Sigmoid colon (tissue), 7 donors: ENCODE measurements around the gene MCC. TPM values are rescaled to one million over a fixed set of nuclear protein-coding genes. Genes with fewer than 3 reads are reported as not detected.

ENCODE experiments used
- DNase-seq: peaks from one replicate; pipeline ENCODE4 v3.0.0-alpha.2; 2019
- H3K27ac ChIP-seq, 4 donors: fragments of 200-600 bp; sonication (generic); one replicate each; pipeline ENCODE4 v1.5.1; 2016 to 2019; ENCODE audit warnings: mild to moderate bottlenecking in 1 of 4
- H3K27me3 ChIP-seq, 3 donors: fragments of 200-600 bp; sonication (generic); one replicate each; pipeline ENCODE4 v1.5.1; 2019; ENCODE audit warnings: mild to moderate bottlenecking in 1 of 3
- H3K36me3 ChIP-seq, 4 donors: fragments of 200-600 bp; sonication (generic); one replicate each; pipeline ENCODE4 v1.5.1; 2016 to 2019
- H3K4me1 ChIP-seq, 4 donors: fragments of 200-600 bp; sonication (generic); one replicate each; pipeline ENCODE4 v1.5.1; 2017 to 2019
- H3K4me3 ChIP-seq, 4 donors: fragments of 200-600 bp; sonication (generic); one replicate each; pipeline ENCODE4 v1.5.1; 2017 to 2019; ENCODE audit warnings: mild to moderate bottlenecking in 2 of 4, moderate library complexity in 1 of 4
- H3K9me3 ChIP-seq, 4 donors: fragments of 200-600 bp in 3 of 4; sonication (generic) in 3 of 4; one replicate each; pipeline versions ENCODE4 v1.5.1 to v1.6.1; 2013 to 2019
- CTCF ChIP-seq, 4 experiments: fragments of 450-650 bp in 3 of 4; fragments of 200-600 bp in 1 of 4; IDR thresholded peaks; one replicate each; pipeline ENCODE4 v1.5.1; 2016 to 2019; ENCODE audit warnings: antibody characterized with exemption in 4 of 4, mild to moderate bottlenecking in 3 of 4, moderate library complexity in 2 of 4
- EP300 ChIP-seq, 4 donors: sonication (generic); formaldehyde crosslinking; IDR thresholded peaks; one replicate each; pipeline ENCODE4 v1.6.1; 2017; ENCODE audit warnings: antibody characterized with exemption in 4 of 4
- POLR2A ChIP-seq, 2 donors: fragments of 450-650 bp; IDR thresholded peaks; one replicate each; pipeline ENCODE4 v1.6.1; 2016; ENCODE audit warnings: antibody characterized with exemption in 2 of 2, mild to moderate bottlenecking in 2 of 2, moderate library complexity in 2 of 2
- POLR2AphosphoS5 ChIP-seq, 4 donors: sonication (generic); formaldehyde crosslinking; IDR thresholded peaks; one replicate each; pipeline ENCODE4 v1.6.1; 2017; ENCODE audit warnings: antibody characterized with exemption in 4 of 4
- WGBS, 2 donors: extraction: QIAGEN DNeasy Blood & Tissue Kit; methylation state at CpG; one replicate each; pipeline ENCODE4 v1.1.7; 2013; 5-methylcytosine and 5-hydroxymethylcytosine counted together
- intact Hi-C: fragments of 100-400 bp; cut with DNase I; formaldehyde crosslinking; loops from one replicate; pipeline ENCODE4 v1.15.1; 2023
- polyA plus RNA-seq, 3 donors: library from polyadenylated mRNA; stranded (reverse); fragments of 200-250 nt; gene quantifications; one replicate each; pipeline ENCODE4 v1.2.3, GENCODE V29; 2013
- total RNA-seq, 4 donors: library from RNA; depleted of rRNA; stranded (reverse); fragments of >200 nt; gene quantifications; one replicate each; pipeline ENCODE4 v1.1.0, GENCODE V29; 2016
- donor health status: healthy with polysubstance abuse.
- donor health status: Bipolar disorder and iron deficiency.
- donor health status: healthy.

MCC gene
- total and polyA plus RNA-seq, 7 donors, result 0.69 to 14.0 (median 9.1) TPM

GRCh38 chr5:113047234-113047633 is 441.0 kb downstream of the MCC start:
- intact Hi-C loops, result no loop called here
- Histone ChIP-seq H3K4me3 (no peak overlapping the region), H3K27me3 (no peaks in the 10 kb centered on the region), H3K27ac (no peak overlapping the region), H3K36me3 (peaks cover 0 to 4% (median 0%) of the 10 kb centered on the region in 4 donors), H3K4me1 (peaks cover 0 to 6% (median 3%) of the 10 kb centered on the region in 4 donors), H3K9me3 (no peaks in the 10 kb centered on the region)
- WGBS, 2 donors, result 67 to 76% methylated on average over 2 of the region's 2 CpGs
- DNase-seq, result no peak
- no peak for TF ChIP-seq CTCF (IDR thresholded peaks at IDR 0.05)

GRCh38 chr5:113044776-113045465 is 443.3 kb downstream of the MCC start:
- peaks cover 0 to 4% (median 0%) of the 10 kb centered on the region in 4 donors for H3K36me3 ChIP-seq
- WGBS, 2 donors, result 94% methylated on average over 11 of the region's 11 CpGs
- no peaks in the 10 kb centered on the region for H3K9me3 ChIP-seq
- H3K4me3 ChIP-seq, result no peak overlapping the region
- no peak for DNase-seq
- TF ChIP-seq POLR2AphosphoS5 (IDR thresholded peaks at IDR 0.05) (no peak), POLR2A (IDR thresholded peaks at IDR 0.05) (no peak), CTCF (IDR thresholded peaks at IDR 0.05) (no peak), EP300 (IDR thresholded peaks at IDR 0.05) (no peak)
- peaks cover 0 to 6% (median 0%) of the 10 kb centered on the region in 4 donors for H3K4me1 ChIP-seq
- intact Hi-C loops, result no loop called here
- no peak overlapping the region for H3K27ac ChIP-seq
- H3K27me3 ChIP-seq, result no peaks in the 10 kb centered on the region

GRCh38 chr5:113043491-113043931 is 444.7 kb downstream of the MCC start:
- intact Hi-C loops, result no loop called here
- H3K27me3 ChIP-seq, result no peaks in the 10 kb centered on the region
- no peaks in the 10 kb centered on the region for H3K9me3 ChIP-seq
- peak overlapping the region in 1 of 4 donors; percentile 20 for H3K27ac ChIP-seq
- 83 to 85% methylated on average over 16 of the region's 16 CpGs for WGBS, 2 donors
- no peak overlapping the region for H3K4me3 ChIP-seq
- DNase-seq, result no peak
- peaks cover 0 to 6% (median 0%) of the 10 kb centered on the region in 4 donors for H3K4me1 ChIP-seq
- TF ChIP-seq EP300 (IDR thresholded peaks at IDR 0.05) (no peak), POLR2A (IDR thresholded peaks at IDR 0.05) (no peak), CTCF (IDR thresholded peaks at IDR 0.05) (peak in 1 of 4 experiments; percentile 15), POLR2AphosphoS5 (IDR thresholded peaks at IDR 0.05) (peak in 2 of 4 donors; percentile 42 to 44)
- H3K36me3 ChIP-seq, result no peaks in the 10 kb centered on the region

GRCh38 chr5:113042491-113043243 is 445.6 kb downstream of the MCC start:
- no peaks in the 10 kb centered on the region for H3K36me3 ChIP-seq
- peak overlapping the region in 1 of 4 donors; percentile 20 for H3K27ac ChIP-seq
- DNase-seq, result no peak
- no peaks in the 10 kb centered on the region for H3K27me3 ChIP-seq
- 87 to 91% methylated on average over 4 of the region's 4 CpGs for WGBS, 2 donors
- TF ChIP-seq POLR2AphosphoS5 (IDR thresholded peaks at IDR 0.05) (no peak), EP300 (IDR thresholded peaks at IDR 0.05) (no peak), CTCF (IDR thresholded peaks at IDR 0.05) (no peak), POLR2A (IDR thresholded peaks at IDR 0.05) (no peak)
- H3K4me1 ChIP-seq, result peaks cover 0 to 6% (median 0%) of the 10 kb centered on the region in 4 donors
- no peak overlapping the region for H3K4me3 ChIP-seq
- intact Hi-C loops, result no loop called here
- H3K9me3 ChIP-seq, result no peaks in the 10 kb centered on the region
